Heart right ventricle (tissue), 16 donors: ENCODE measurements around the gene KCP. TPM values are rescaled to one million over a fixed set of nuclear protein-coding genes. Genes with fewer than 3 reads are reported as not detected.

Experiments used
- ATAC-seq, 8 donors: fragments of 200-7000 bp; cut with Tn5 transposase; one replicate each; pipeline ENCODE4 v1.9.1; 2020; ENCODE audit warnings: mild to moderate bottlenecking in 8 of 8, moderate library complexity in 8 of 8, moderate number of reproducible peaks in 1 of 8
- DNase-seq, 2 donors: peaks; one replicate each; pipeline ENCODE4 v3.0.0-alpha.2; 2020
- H3K27ac ChIP-seq, 10 donors: fragments of 200-600 bp; sonication (generic) in 2 of 10; one replicate each; pipeline versions ENCODE4 v1.5.0 to v1.8.0; 2020 to 2022; ENCODE audit warnings: mild to moderate bottlenecking in 3 of 10
- H3K27me3 ChIP-seq, 7 donors: fragments of 200-600 bp; one replicate each; pipeline ENCODE4 v1.8.0; 2021 to 2022; ENCODE audit warnings: mild to moderate bottlenecking in 2 of 7
- H3K36me3 ChIP-seq, 9 donors: fragments of 200-600 bp; sonication (generic) in 1 of 9; one replicate each; pipeline versions ENCODE4 v1.5.0 to v1.8.0; 2020 to 2022; ENCODE audit warnings: mild to moderate bottlenecking in 2 of 9
- H3K4me1 ChIP-seq, 9 donors: fragments of 200-600 bp; sonication (generic) in 1 of 9; one replicate each; pipeline versions ENCODE4 v1.5.0 to v1.8.0; 2020 to 2022; ENCODE audit warnings: mild to moderate bottlenecking in 4 of 9
- H3K4me3 ChIP-seq, 10 donors: fragments of 200-600 bp; sonication (generic) in 2 of 10; one replicate each; pipeline versions ENCODE4 v1.5.0 to v1.8.0; 2020 to 2022; ENCODE audit warnings: mild to moderate bottlenecking in 7 of 10, moderate library complexity in 2 of 10
- H3K9me3 ChIP-seq, 11 donors: fragments of 200-600 bp in 10 of 11; sonication (generic) in 2 of 11; one replicate each; pipeline versions ENCODE4 v1.5.0 to v1.8.0; 2013 to 2022; ENCODE audit warnings: mild to moderate bottlenecking in 2 of 11, control low read depth in 1 of 11, moderate library complexity in 1 of 11
- CTCF ChIP-seq, 9 donors: fragments of 200-600 bp; sonication (generic) in 2 of 9; IDR thresholded peaks; one replicate each; pipeline versions ENCODE4 v1.5.0 to v1.8.0; 2021 to 2022; ENCODE audit warnings: antibody characterized with exemption in 9 of 9, mild to moderate bottlenecking in 5 of 9, moderate library complexity in 1 of 9
- WGBS, 2 donors: extraction: QIAGEN DNeasy Blood & Tissue Kit; methylation state at CpG; one replicate each; pipeline ENCODE4 v1.1.7; 2013; ENCODE audit warnings: inconsistent platforms in 1 of 2; 5-methylcytosine and 5-hydroxymethylcytosine counted together
- intact Hi-C, 10 donors: fragments of 100-400 bp; cut with DNase I; formaldehyde crosslinking; loops; one replicate each; pipeline versions ENCODE4 v1.11.1 to v1.14.2; 2022
- polyA plus RNA-seq, 2 donors: library from polyadenylated mRNA; stranded (reverse); fragments of 200-250 nt; gene quantifications; one replicate each; pipeline ENCODE4 v1.2.3, GENCODE V29; 2013
- total RNA-seq, 10 donors: library from RNA; stranded (reverse); fragmentation: NEBNext Ultra II Directional in 3 of 10; extraction: Animal tissue kit (Norgen Biotek cat#: 25700) in 3 of 10; gene quantifications; one replicate each; pipeline versions ENCODE4 v1.2.1 to v1.2.4, GENCODE V29; 2021 to 2023
- donor health status: Arrhythmogenic right ventricular cardiomyopathy.
- donor health status: ischemic (EF 13 %, LVEDD 7.1; RV severe dilation, severe dysfunction).
- donor health status: healthy with polysubstance abuse.
- donor health status: DM: no; HTN: yes; CAD: no.
- donor health status: DM: no; HTN: no; CAD: no.
- donor health status: ischemic (EF 25% LVEDD 6.9; RV normal size, moderate dysfunction).
- donor health status: ischemic (EF 25% LVEDD 5.7; RV mildly dilated, moderate dysfunction).
- donor health status: healthy.
- donor health status: DM: yes; HTN: yes; CAD: no.
- donor health status: Ischemic cardiomyopathy.
- donor health status: ischemic (EF 35%, LVEDD 5.7; RV mildly dilated, moderate dysfunction).
- donor health status: nonischemic (EF 11% LVEDD 7.7; RV severe dilation, severe dysfunction).
- donor health status: DM: yes; HTN: yes; CAD: no.
- donor health status: PGD.
- donor health status: ischemic (EF 29% LVEDD 5.4; RV normal size, mild dysfunction).
- donor health status: nonischemic (EF 23%, LVEDD 6.1; RV moderate dilation, normal function).

KCP gene
- total and polyA plus RNA-seq, 12 donors: 0.09 to 0.44 (median 0.27) TPM

GRCh38 chr7:128888039-128888755 lies 22.3 kb downstream of the KCP start:
- peaks cover 0 to 11% (median 0%) of the 10 kb centered on the region in 9 donors for H3K4me1 ChIP-seq
- intact Hi-C loops: loop anchor here in 4 of 10 donors (5.0 to 10.0 kb wide), 4 partner anchors 93 to 416 kb away; partner anchors contain the start of gene CCDC136 (in 1 of the 4)
- H3K36me3 ChIP-seq: no peaks in the 10 kb centered on the region
- H3K9me3 ChIP-seq: no peaks in the 10 kb centered on the region
- WGBS, 2 donors: 88 to 89% methylated on average over 7 of the region's 7 CpGs
- H3K27ac ChIP-seq: no peak overlapping the region
- DNase-seq (no peak), ATAC-seq (no peak)
- no peak overlapping the region for H3K4me3 ChIP-seq
- TF ChIP-seq CTCF (IDR thresholded peaks at IDR 0.05): no peak
- peaks cover 11 to 40% (median 13%) of the 10 kb centered on the region in 7 donors for H3K27me3 ChIP-seq

- ATAC-seq: no peak
- peaks cover 11 to 39% (median 13%) of the 10 kb centered on the region in 7 donors for H3K27me3 ChIP-seq
- H3K4me1 ChIP-seq: peaks cover 0 to 11% (median 0%) of the 10 kb centered on the region in 9 donors
- DNase-seq: no peak
- H3K36me3 ChIP-seq: no peaks in the 10 kb centered on the region
- intact Hi-C loops: loop anchor here in 4 of 10 donors (5.0 to 10.0 kb wide), 4 partner anchors 93 to 415 kb away; partner anchors contain the start of gene CCDC136 (in 1 of the 4)
- H3K4me3 ChIP-seq: no peak overlapping the region
- TF ChIP-seq CTCF (IDR thresholded peaks at IDR 0.05): no peak
- 83 to 88% methylated on average over 7 of the region's 7 CpGs for WGBS, 2 donors
- no peaks in the 10 kb centered on the region for H3K9me3 ChIP-seq
- H3K27ac ChIP-seq: no peak overlapping the region
Observed at GRCh38 chr7:128887169-128888038, 23.1 kb downstream of the KCP start.

- TF ChIP-seq CTCF (IDR thresholded peaks at IDR 0.05): no peak
- no peaks in the 10 kb centered on the region for H3K36me3 ChIP-seq
- no peak for ATAC-seq
- peaks cover 8 to 31% (median 13%) of the 10 kb centered on the region in 7 donors for H3K27me3 ChIP-seq
- intact Hi-C loops: loop anchor here in 4 of 10 donors (5.0 to 10.0 kb wide), 4 partner anchors 92 to 414 kb away; partner anchors contain the start of gene CCDC136 (in 1 of the 4)
- no peak overlapping the region for H3K27ac ChIP-seq
- no peak for DNase-seq
- H3K4me3 ChIP-seq: no peak overlapping the region
- 67% methylated on average over 14 of the region's 14 CpGs for WGBS, 2 donors
- H3K4me1 ChIP-seq: peaks cover 0 to 11% (median 0%) of the 10 kb centered on the region in 9 donors
- no peaks in the 10 kb centered on the region for H3K9me3 ChIP-seq
Observed at GRCh38 chr7:128886391-128887168, 23.9 kb downstream of the KCP start.
